Thyroid gland (tissue), 4 donors: ENCODE results near the gene ADCY1.

Experiments
- CTCF ChIP-seq, 6 experiments: fragments of 200-600 bp in 3 of 6; fragments of 450-650 bp in 3 of 6; sonication (generic) in 3 of 6; IDR thresholded peaks; one replicate each; pipeline ENCODE4 v1.5.1; 2016 to 2019; ENCODE audit warnings: antibody characterized with exemption in 6 of 6, mild to moderate bottlenecking in 2 of 6, inconsistent platforms in 1 of 6, moderate library complexity in 1 of 6
- POLR2A ChIP-seq, 2 donors: fragments of 450-650 bp; IDR thresholded peaks; one replicate each; pipeline ENCODE4 v1.6.1; 2017; ENCODE audit warnings: antibody characterized with exemption in 2 of 2, mild to moderate bottlenecking in 2 of 2, moderate library complexity in 1 of 2

- TF ChIP-seq POLR2A (IDR thresholded peaks at IDR 0.05) (no peak), CTCF (IDR thresholded peaks at IDR 0.05) (no peak)
These were observed 32.8 kb downstream of the ADCY1 start for GRCh38 chr7:45606931-45607330.
